ENCODE results near the gene AKAP1.

AKAP1 gene

GRCh38 chr17:57092171-57092570 lies 7.1 kb downstream of the AKAP1 start:
- no peaks in the 10 kb centered on the region for H3K36me3 Mint-ChIP-seq (ENCODE audit: low read depth)
- H3K27ac Mint-ChIP-seq, result peak overlapping the region in 2 of 3 experiments; percentile 46 to 69
- TF ChIP-seq, protein P1, sequence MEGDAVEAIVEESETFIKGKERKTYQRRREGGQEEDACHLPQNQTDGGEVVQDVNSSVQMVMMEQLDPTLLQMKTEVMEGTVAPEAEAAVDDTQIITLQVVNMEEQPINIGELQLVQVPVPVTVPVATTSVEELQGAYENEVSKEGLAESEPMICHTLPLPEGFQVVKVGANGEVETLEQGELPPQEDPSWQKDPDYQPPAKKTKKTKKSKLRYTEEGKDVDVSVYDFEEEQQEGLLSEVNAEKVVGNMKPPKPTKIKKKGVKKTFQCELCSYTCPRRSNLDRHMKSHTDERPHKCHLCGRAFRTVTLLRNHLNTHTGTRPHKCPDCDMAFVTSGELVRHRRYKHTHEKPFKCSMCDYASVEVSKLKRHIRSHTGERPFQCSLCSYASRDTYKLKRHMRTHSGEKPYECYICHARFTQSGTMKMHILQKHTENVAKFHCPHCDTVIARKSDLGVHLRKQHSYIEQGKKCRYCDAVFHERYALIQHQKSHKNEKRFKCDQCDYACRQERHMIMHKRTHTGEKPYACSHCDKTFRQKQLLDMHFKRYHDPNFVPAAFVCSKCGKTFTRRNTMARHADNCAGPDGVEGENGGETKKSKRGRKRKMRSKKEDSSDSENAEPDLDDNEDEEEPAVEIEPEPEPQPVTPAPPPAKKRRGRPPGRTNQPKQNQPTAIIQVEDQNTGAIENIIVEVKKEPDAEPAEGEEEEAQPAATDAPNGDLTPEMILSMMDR (IDR thresholded peaks at IDR 0.05; ENCODE audit: unreplicated experiment in 3 of 3), result no peak
- peaks cover 19% of the 10 kb centered on the region for H3K4me1 Mint-ChIP-seq
- H3K4me3 Mint-ChIP-seq, result no peak overlapping the region
- no peaks in the 10 kb centered on the region for H3K9me3 Mint-ChIP-seq
- H3K27me3 Mint-ChIP-seq (ENCODE audit: low read depth), result peaks cover 14% of the 10 kb centered on the region

GRCh38 chr17:57092779-57093178 lies 7.7 kb downstream of the AKAP1 start:
- no peaks in the 10 kb centered on the region for H3K36me3 Mint-ChIP-seq (ENCODE audit: low read depth)
- H3K27me3 Mint-ChIP-seq (ENCODE audit: low read depth), result peaks cover 14% of the 10 kb centered on the region
- no peak overlapping the region for H3K27ac Mint-ChIP-seq
- TF ChIP-seq, protein P1 (IDR thresholded peaks at IDR 0.05; ENCODE audit: unreplicated experiment in 3 of 3), result no peak
- H3K9me3 Mint-ChIP-seq, result no peaks in the 10 kb centered on the region
- peaks cover 21% of the 10 kb centered on the region for H3K4me1 Mint-ChIP-seq
- no peak overlapping the region for H3K4me3 Mint-ChIP-seq

DNA sequence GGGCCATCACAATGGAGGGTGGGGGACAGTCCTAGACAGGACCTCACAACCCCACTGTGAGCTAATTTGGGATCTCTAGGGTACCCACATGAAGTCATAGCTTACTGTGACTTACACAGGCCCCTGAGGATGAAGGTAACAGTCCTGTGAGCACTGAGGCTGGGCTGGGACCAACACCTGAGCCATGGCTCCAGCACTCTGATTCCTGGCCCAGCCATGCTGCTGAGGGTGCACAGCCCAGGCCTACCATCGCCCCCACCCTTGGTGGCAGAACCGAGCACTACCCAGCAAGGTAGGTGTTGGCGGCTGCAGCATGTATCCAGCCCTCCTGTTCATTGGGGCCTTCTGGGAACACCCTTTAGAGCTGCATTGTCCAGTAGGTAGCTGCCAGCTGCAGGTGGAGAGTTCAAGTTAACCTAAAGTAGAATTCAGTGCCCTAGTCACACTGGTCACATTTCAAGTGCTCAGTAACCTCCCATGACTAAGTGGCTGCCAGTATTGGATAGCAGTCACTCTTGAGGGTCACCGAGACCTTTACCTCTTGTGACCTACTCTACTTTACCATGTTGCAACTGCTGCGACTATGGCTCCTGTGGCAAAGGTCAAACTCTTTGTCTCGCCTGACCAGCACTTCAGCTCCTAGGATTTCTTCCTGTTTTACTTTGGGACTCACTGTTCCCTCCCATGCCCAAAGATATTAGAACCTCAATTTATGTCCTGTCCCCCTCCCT lies 11.6 kb downstream of the AKAP1 start:
- Mint-ChIP-seq H3K4me1 (peaks cover 32% of the 10 kb centered on the region), H3K9me3 (no peaks in the 10 kb centered on the region), H3K27ac (no peak overlapping the region), H3K27me3 (ENCODE audit: low read depth) (peaks cover 10% of the 10 kb centered on the region), H3K36me3 (ENCODE audit: low read depth) (no peaks in the 10 kb centered on the region), H3K4me3 (no peak overlapping the region)
- TF ChIP-seq, protein P1 (IDR thresholded peaks at IDR 0.05; ENCODE audit: unreplicated experiment in 3 of 3), result no peak

GRCh38 chr17:57097832-57098421 lies 12.9 kb downstream of the AKAP1 start:
- H3K36me3 Mint-ChIP-seq (ENCODE audit: low read depth), result no peaks in the 10 kb centered on the region
- H3K27me3 Mint-ChIP-seq (ENCODE audit: low read depth), result peaks cover 3% of the 10 kb centered on the region
- no peaks in the 10 kb centered on the region for H3K9me3 Mint-ChIP-seq
- peak overlapping the region; percentile 7 to 19 (median 15) for H3K27ac Mint-ChIP-seq
- TF ChIP-seq, protein P1 (IDR thresholded peaks at IDR 0.05; ENCODE audit: unreplicated experiment in 3 of 3), result no peak
- H3K4me3 Mint-ChIP-seq, result peak overlapping the region in 1 of 3 experiments; percentile 32
- peaks cover 22% of the 10 kb centered on the region for H3K4me1 Mint-ChIP-seq

DNA sequence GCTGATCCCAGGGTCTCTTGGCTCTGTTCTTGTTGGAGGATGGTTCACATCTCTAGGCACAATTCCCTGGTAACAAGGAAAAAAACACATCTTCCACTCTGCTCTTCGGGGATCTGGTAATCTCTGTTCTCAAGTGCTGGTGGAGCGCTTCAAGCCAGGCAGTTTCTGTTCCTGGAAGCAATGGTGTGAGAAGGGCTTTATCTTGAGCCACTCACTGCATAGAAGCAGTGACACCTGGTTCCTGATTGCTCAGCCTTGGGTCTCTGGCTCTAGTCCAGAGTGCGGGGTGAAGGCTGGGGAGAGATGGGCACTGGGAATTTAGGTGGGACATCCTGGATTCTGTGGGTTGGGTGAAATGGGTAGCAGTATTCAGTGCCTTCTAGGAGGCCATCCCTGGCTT lies 14.1 kb downstream of the AKAP1 start:
- H3K27ac Mint-ChIP-seq, result peak overlapping the region in 1 of 3 experiments; percentile 14

More for the DNA sequence above, 14.1 kb downstream of the AKAP1 start:
- no peaks in the 10 kb centered on the region for H3K9me3 Mint-ChIP-seq
- peaks cover 3% of the 10 kb centered on the region for H3K27me3 Mint-ChIP-seq (ENCODE audit: low read depth)
- H3K36me3 Mint-ChIP-seq (ENCODE audit: low read depth), result no peaks in the 10 kb centered on the region
- no peak overlapping the region for H3K4me3 Mint-ChIP-seq
- H3K4me1 Mint-ChIP-seq, result peaks cover 17% of the 10 kb centered on the region
- TF ChIP-seq, protein P1 (IDR thresholded peaks at IDR 0.05; ENCODE audit: unreplicated experiment in 3 of 3), result no peak

All from nephron (organoid).